NK-92 treated with Interleukin-12 subunit alpha and Interleukin-12 subunit beta, amount 100 ng/mL, for 24 hours (cell line): ENCODE measurements around the gene DOCK7.

ENCODE experiments used
- DNase-seq: peaks from one replicate; lab custom pipeline; 2025; lab: John Stamatoyannopoulos, UW

The DOCK7 gene

GRCh38 chr1:62406576-62406975 lies 281.6 kb downstream of the DOCK7 start:
- no peak for DNase-seq

- DNase-seq: no peak
Observed at GRCh38 chr1:62405247-62405646, 282.9 kb downstream of the DOCK7 start.
